Esophagus mucosa (tissue), 1 donor: ENCODE data around the gene NAB2. TPM values are rescaled to one million over a fixed set of nuclear protein-coding genes. Genes with fewer than 3 reads are reported as not detected.
"Not testable (repeated sequence)": the region's sequence is repeated elsewhere in the genome, so short reads cannot be mapped to it uniquely, and the experiment has no call there.

Experiments used
- ATAC-seq: fragments of 200-7000 bp; cut with Tn5 transposase; one replicate; pipeline ENCODE4 v1.9.1; 2020
- total RNA-seq: library from RNA; stranded (reverse); gene quantifications from one replicate; pipeline ENCODE4 v1.2.4, GENCODE V29; 2023
- donor health status: DM: yes; HTN: yes; CAD: no.

The NAB2 gene
- 13.7 TPM for total RNA-seq

GRCh38 chr12:57088354-57089270, at the start of gene NAB2:
NAB2 (plus strand) TSS chr12:57089114; CDS start chr12:57089272, 158 bp downstream.
- ATAC-seq = peak; percentile 76

- ATAC-seq = no peak
Measured at GRCh38 chr12:57040211-57040610, 48.7 kb upstream of the NAB2 start.

DNA sequence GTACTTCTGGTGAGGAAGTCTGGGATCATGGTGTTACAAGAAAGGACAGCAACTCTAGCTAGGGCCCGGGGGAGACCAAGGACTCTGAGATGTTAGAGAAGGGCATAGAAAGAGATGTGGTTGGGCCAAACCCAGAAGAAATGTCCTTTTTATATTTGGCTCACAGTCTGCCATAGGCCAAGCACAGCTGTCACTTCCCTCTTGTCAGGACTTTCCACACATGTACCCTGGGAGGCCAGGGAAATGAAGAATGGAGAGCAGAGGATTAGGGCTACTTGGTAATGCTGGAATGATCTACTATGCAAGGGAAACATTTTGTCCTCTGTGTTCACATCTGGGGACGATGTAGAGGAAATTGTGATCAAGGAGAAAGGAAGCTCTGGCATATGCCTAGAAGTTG, 48.2 kb upstream of the NAB2 start:
- ATAC-seq = no peak

GRCh38 chr12:57042695-57043094, 46.2 kb upstream of the NAB2 start:
- ATAC-seq = no peak

DNA sequence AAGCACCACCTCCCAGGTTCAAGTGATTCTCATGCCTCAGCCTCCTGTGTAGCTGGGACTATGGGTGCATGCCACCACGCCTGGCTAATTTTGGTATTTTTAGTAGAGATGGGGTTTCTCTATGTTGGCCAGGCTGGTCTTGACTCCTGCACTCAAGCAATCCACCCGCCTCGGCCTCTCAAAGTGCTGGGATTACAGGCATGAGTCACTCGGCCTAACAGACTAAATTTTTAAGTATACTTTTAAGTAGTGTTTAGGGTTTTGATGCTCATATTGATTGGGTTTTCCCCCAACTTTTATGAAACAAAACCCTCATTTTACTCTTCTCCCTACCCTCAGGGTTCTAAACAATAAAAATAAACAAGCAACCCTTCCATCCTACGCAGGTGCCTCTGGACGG, 44.4 kb upstream of the NAB2 start:
- no peak for ATAC-seq

DNA sequence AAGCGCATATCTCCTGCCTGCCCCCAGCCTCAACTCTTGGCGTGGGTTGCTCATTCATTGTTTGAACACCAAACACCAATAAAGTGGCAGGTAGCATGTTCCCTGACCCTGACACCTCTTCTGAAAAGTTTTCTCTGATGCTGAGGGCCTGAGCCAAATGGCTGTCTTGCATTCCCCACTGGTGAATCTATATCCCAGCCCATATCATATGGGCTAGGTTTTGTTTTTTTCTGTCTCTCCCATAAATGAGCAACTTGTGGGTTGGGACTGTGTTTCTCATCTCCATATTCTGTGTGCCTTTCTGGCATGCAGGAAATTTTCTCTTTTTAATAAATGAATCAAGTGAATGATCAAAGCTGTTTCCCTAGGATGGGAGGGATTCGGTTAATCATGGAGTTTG, 44.0 kb upstream of the NAB2 start:
- no peak for ATAC-seq

- ATAC-seq = no peak
Measured at GRCh38 chr12:57046086-57046791, 42.7 kb upstream of the NAB2 start.

- ATAC-seq = no peak
Measured at GRCh38 chr12:57046947-57047890, 41.7 kb upstream of the NAB2 start.

GRCh38 chr12:57047981-57048380, 40.9 kb upstream of the NAB2 start:
- no peak for ATAC-seq

DNA sequence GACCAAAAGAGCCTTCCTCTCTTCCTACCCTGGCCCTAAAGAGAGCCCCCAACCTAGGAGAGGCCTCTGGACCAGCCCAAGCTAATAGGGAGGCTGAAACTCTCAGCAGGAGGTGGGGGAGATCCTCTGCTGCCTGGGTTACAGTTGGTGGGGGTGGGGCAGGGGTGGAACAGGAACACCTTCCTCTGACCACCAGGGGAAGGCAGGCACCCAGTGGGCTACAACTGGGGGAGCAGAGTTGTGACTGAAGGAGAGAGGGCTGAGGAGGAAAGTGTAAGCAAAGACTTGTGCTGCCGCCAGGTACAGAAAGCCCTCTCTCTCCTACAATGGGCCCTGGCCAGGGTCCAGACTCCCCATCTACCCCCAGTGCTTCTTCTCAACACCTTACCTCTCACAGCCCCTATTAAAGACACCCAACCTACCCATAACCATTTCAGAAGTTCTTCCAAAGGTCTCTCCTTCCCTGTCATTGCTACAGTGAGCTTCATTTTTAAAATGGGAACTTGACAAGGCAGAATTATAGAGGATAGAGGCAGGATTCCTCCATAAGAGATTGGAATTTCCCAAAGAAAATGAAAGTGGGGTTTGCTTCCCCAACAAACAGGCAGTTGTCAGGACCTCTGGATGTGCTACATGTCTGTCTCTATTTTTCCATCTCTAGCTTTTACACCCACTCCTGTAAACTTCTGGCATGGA, 40.3 kb upstream of the NAB2 start:
- no peak for ATAC-seq

- ATAC-seq = no peak
Measured at GRCh38 chr12:57049119-57049446, 39.8 kb upstream of the NAB2 start.

- ATAC-seq = no peak
Measured at GRCh38 chr12:57049890-57050289, 39.0 kb upstream of the NAB2 start, which contains the start of gene MYO1A. MYO1A (minus strand) TSS chr12:57050129; CDS start chr12:57048323, 1,806 bp downstream.

GRCh38 chr12:57051011-57051410, 37.9 kb upstream of the NAB2 start:
- no peak for ATAC-seq

- ATAC-seq = not testable (repeated sequence)
Measured at GRCh38 chr12:57053146-57053545, 35.8 kb upstream of the NAB2 start.

DNA sequence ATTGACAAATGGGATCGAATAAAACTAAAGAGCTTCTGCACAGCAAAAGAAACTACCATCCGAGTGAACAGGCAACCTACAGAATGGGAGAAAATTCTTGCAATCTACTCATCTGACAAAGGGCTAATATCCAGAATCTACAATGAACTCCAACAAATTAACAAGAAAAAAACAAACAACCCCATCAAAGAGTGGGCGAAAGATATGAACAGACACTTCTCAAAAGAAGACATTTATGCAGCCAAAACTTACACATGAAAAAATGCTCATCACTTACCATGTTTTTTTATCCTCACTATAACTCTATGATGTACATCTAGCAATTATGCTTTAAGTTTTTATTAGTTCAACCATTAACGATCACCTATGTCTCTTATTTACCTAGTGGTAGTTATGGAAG, 35.0 kb upstream of the NAB2 start:
- ATAC-seq = not testable (repeated sequence)

GRCh38 chr12:57055824-57056223, 33.1 kb upstream of the NAB2 start:
- no peak for ATAC-seq

GRCh38 chr12:57057067-57057751, 31.7 kb upstream of the NAB2 start:
- no peak for ATAC-seq

GRCh38 chr12:57058454-57058853, 30.5 kb upstream of the NAB2 start:
- ATAC-seq = no peak

- no peak for ATAC-seq
Measured at GRCh38 chr12:57063991-57064685, 24.8 kb upstream of the NAB2 start.

DNA sequence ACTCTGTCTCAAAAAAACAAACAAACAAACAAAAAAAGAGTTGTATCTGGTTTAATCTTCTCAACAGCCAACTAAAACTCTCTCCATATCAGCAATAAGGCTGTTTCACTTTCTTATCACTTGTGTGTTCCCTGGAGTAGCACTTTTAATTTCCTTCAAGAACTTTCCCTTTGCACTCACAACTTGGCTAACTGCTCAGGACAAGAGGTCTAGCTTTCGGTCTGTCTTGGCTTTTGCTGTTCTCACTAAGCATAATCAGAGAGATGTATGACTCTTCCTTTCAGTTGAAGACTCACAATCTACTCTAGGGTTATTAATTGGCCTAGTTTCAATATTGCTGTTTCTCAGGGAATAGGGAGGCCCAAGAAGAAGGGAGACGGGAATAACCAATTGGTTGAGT, 22.7 kb upstream of the NAB2 start:
- ATAC-seq = no peak

- ATAC-seq = peak; percentile 95
Measured at GRCh38 chr12:57069523-57069922, 19.4 kb upstream of the NAB2 start.
